LNCAP (cell line): ENCODE results near the gene CLSTN2.

ENCODE experiments used
- CTCF ChIP-seq: fragments of 450-650 bp; IDR thresholded peaks from 2 replicates; pipeline ENCODE4 v1.5.1; 2017; ENCODE audit warnings: mild to moderate bottlenecking

The CLSTN2 gene

GRCh38 chr3:139935016-139935865 is at the start of gene CLSTN2:
Gene CLSTN2, plus strand, starts transcription at chr3:139935185.
- TF ChIP-seq CTCF: no peak

GRCh38 chr3:139887431-139887830 is 47.6 kb upstream of the CLSTN2 start:
- TF ChIP-seq CTCF: no peak

GRCh38 chr3:139888561-139889140 is 46.3 kb upstream of the CLSTN2 start:
- TF ChIP-seq CTCF: no peak

- no peak for TF ChIP-seq CTCF
Measured at GRCh38 chr3:139893267-139893962, 41.6 kb upstream of the CLSTN2 start.

GRCh38 chr3:139893963-139894642 is 40.9 kb upstream of the CLSTN2 start:
- TF ChIP-seq CTCF: no peak

- TF ChIP-seq CTCF: no peak
Measured at GRCh38 chr3:139894643-139894989, 40.4 kb upstream of the CLSTN2 start.

GRCh38 chr3:139897759-139898158 is 37.2 kb upstream of the CLSTN2 start:
- no peak for TF ChIP-seq CTCF
